ENCODE results near the gene CDK5.

CDK5 gene

DNA sequence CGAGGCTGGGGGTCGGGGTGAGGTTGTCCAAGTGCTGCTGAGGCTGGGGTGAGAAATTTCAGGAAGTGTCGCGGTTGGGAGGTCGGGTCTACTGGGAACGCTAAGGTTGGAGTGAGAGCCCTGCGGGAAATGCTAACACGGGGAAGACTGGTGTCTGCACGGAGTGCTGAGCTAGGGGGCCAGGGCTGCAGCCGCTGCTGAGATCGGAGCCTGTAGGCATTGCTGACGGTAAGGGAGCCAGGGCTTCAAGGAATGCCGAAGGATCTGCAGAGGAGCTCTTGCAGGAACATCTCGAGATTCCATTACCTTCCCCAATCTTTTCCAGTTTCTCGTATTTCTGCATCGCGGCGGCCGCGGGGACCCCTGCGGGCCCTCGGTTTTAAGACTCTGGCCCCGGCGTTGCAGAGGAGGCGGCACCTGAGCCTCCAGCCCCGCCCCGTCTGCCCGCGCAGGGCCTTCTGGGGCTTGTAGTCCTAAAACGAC, at the start of gene CDK5:
TSS of gene CDK5 (minus strand) at position 392 of the 483 bp plus-strand sequence. CDS start at position 343, 49 bp downstream.
- no peak for DNase-seq (ENCODE audit: low spot score)

GRCh38 chr7:151104411-151105235, 46.9 kb upstream of the CDK5 start:
- DNase-seq (ENCODE audit: low spot score) = no peak

DNA sequence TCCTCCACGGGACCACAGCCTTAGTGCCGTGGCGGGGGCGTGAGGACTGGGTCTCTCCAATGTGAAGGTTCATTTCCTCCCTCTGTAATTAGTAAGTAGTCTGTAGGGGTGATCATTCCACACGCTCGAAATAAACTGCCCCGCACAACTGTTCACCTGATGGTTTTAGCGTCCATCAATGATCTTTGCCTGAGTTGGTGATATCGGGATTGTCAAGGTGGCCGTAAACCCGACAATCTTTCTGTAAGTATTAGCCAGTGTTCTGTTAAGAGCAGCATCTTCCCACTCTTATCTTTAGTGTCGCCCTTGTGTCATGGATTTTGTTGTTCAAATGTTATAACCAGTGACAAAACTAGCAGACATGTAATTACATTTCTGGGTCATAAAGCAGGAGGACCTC, 46.3 kb upstream of the CDK5 start:
- no peak for DNase-seq (ENCODE audit: low spot score)

DNA sequence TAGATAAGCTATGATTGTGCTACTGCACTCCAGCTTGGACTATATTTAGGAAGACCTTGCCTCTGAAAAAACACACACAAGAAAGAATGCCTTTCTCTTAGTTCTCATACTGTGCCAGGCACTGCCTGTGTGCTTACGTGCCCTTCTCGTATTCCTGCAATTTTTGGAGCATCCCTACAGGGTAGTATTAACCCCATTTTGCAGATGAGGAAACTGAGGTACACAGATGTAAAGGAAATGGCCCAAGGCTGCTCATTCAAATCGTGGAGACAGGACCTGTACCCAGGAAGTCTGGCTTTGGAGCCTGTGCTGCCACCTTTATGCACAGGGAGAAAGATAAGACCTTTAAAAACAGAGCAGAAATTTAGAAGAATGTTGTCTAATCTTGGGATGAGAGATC, 45.3 kb upstream of the CDK5 start:
- DNase-seq (ENCODE audit: low spot score) = no peak

GRCh38 chr7:151101621-151102396, 44.1 kb upstream of the CDK5 start:
- no peak for DNase-seq (ENCODE audit: low spot score)

GRCh38 chr7:151100921-151101320, 43.2 kb upstream of the CDK5 start:
- no peak for DNase-seq (ENCODE audit: low spot score)

GRCh38 chr7:151099486-151100211, 42.0 kb upstream of the CDK5 start:
- DNase-seq (ENCODE audit: low spot score) = no peak

- no peak for DNase-seq (ENCODE audit: low spot score)
Observed at GRCh38 chr7:151095828-151096475, 38.3 kb upstream of the CDK5 start.

DNA sequence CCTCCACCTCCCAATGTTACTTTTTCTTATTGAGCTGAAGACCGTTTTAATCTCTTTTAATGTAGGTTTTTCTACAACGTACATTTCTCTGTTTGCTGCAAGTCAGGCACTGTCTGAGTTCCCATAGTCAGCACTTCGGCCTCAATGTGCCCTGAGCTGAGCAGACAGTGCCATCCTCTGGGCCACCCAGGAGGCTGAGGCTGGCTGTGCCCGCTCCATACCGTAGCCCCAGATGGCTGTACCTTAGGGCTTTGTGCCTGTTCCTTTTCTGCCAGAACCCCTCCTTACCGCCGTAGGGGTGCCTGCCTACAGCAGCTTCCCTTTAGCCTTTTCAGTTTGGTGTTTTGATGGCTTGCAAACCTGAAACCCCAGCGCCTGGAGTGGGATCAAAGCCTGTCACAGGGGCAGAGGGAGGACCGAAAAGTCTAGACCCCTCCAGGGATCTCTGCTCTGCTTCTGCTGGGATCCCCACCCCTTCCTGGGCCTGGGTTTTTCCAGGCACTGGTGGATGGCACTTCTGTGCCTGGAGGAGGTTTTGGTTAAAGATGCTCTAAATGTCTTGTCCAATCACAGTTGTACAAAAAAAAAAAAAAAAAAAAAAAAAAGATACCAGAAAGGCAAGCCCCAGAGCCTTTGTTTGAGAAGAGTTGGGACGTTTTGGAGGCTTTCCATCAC, 37.6 kb upstream of the CDK5 start:
- no peak for DNase-seq (ENCODE audit: low spot score)

DNA sequence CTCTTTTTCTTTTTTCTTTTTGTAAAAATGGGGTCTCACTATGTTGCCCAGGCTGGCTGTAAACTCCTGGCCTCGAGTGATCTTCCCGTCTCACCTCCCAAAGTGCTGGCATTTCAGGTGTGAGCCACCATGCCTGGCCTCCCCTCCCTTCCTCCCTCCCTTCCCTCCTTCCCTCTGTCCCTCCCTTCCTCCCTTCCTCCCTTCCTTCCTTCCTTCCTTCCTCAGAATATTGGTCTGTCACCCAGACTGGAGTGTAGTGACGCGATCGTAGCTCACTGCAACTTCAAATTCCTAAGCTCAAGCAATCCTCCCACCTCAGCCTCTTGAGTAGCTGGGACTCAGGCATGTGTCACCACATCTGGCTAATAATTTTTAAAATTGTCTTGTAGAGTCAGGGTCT, 37.0 kb upstream of the CDK5 start:
- DNase-seq (ENCODE audit: low spot score) = no peak

- no peak for DNase-seq (ENCODE audit: low spot score)
Observed at GRCh38 chr7:151093748-151094147, 36.1 kb upstream of the CDK5 start.

DNA sequence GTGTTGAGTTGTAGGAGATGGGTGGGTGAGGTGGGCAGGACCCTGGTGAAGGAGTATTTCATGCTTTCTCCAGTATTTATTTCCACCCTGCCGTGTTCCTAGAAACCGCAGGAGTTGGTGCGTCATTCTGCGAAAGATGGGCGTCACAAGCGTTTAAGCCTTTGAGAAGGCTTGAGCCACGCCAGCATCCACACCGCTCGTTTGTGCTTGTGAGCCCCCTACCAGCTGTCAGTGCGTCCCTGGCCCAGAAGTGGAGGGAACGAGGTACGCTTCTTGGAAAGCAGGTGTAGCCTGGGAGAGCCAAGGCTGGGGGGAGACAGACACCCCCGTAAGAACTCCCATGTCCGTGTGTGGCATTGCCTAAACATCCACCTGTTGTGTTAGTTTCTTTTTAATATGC, 34.3 kb upstream of the CDK5 start:
- no peak for DNase-seq (ENCODE audit: low spot score)

DNA sequence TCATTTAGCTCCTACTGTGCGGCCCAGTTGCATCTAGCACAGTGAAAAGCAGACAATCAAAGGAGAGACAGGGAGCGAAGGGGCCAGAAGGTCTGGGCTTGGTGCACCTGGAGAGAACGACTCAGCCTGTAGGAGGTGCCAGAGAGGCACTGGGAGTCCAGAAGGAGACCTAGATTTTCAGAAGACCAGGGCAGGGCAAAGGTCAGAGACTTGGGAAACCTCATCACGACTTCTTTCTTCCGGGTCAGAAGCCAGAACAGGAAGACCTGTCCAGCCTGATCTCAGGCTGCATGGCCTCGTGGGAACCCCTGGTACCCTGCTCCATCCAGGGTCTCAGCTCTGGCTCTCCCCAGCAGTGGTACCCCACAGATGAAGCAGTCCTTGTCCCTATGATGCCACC, 33.7 kb upstream of the CDK5 start:
- no peak for DNase-seq (ENCODE audit: low spot score)

DNA sequence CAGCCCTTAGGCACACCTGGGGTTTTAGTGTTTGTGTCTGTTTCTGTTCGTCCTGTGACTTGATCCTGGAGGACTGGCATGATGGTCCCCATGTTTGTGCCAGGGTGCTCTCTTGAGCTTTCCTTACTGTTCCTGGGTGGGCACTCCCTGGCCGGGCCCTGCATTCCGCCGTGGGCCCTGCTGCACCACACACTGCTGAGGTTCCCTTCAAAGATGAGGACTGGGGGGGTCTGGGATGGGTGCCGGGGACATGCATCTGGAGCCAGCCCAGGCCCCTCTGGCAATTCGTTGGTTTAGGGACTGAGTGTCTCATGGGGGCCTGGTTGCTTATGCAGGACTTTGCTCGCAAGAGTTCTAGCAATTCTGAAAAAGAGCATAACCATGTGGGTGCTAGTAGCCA, 33.3 kb upstream of the CDK5 start:
- no peak for DNase-seq (ENCODE audit: low spot score)

DNA sequence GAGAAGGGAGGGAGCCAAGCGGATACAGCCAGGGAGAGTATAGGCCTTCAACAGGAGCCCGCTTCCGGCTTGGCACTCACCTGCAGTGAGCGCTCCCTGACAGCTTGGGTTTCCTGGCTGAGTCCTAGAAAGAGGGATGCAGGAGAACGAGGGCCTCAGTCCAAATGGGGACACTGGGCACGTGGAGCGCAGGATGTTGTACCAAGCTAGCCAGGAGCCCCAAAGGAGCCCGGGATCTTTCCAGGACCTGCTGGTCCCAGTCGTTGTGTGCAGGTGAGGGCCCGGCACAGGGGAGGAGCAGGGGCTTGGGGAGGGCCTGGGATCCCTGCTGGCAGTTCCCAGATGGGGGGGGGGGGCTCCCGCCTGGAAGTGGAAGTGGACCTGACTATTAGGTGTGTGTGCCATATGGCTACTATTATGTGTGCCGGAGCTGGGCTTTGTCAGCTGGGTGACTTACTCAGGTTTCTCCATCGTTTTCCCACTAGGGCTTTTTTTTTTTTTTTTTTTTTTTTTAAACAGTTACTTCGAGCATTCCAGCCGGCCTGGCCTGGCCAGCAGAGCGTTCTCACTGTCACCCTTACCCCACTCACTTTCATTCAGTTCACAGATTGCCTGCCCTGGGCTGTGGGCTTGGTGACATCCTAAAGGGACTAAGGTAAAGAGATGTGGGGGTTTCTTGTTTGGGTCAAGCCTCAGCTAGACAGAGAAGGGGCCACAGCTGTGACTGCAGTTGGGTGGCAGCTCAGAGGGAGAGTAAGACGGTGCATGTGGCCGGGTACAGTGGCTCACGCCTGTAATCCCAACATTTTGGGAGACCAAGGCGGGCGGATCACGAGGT, 32.4 kb upstream of the CDK5 start:
- DNase-seq (ENCODE audit: low spot score) = no peak

GRCh38 chr7:151088856-151089699, 31.4 kb upstream of the CDK5 start:
- DNase-seq (ENCODE audit: low spot score) = no peak

DNA sequence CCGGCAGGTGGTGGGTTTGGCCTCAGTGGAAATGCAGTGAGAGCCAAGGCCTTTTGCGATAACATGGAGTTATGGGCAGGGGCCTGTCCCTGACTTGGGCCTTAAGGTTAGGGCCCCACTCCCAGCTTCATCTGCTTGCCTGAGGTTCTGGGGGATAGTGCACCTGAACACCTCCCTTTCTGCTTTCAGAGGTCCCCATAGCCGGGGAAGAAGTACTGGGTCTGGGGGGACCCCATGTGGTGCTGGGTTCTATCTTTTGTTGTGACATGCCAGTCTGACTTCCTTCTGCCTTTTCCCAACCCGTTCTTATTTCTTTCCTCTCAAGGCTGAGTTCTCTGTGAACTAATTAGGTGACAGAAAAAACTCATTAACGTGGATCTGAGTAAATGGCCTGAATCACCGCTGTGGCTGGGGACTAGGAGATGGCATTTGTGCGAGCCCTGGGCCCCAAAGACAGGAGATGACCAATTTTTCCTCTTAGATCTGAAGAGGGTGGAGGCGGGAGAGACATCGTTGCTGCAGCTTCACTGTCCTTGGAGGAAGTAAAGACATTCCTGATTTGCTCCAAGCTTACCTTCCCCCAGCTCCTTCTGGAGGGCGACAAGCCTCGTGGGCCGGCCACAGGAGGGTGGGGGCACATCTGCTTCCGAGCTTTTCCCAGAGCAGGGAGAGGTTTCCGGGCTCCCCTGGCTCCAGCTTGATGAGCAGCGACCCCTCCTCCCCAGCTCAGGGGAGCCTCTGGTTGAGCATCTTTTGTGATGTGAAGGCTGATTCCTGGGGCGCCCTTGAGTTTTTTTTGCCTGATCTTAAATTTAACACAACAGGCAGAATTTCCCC, 30.5 kb upstream of the CDK5 start:
- no peak for DNase-seq (ENCODE audit: low spot score)

- no peak for DNase-seq (ENCODE audit: low spot score)
Observed at GRCh38 chr7:151087245-151088018, 29.7 kb upstream of the CDK5 start.
